PC-3 (cell line): Measurements from ENCODE around the gene DLG2. TPM values are rescaled to one million over a fixed set of nuclear protein-coding genes. Genes with fewer than 3 reads are reported as not detected.

Experiments used
- ATAC-seq: fragments of 200-7000 bp; cut with Tn5 transposase; 2 replicates; pipeline ENCODE4 v1.9.1; 2020; ENCODE audit warnings: mild to moderate bottlenecking, moderate library complexity
- BruUV-seq: library from RNA; stranded (reverse); fragments of 400-500 nt; replicated peaks from 2 replicates; lab custom pipeline; 2021; lab: Mats Ljungman, UMichigan
- CTCF ChIA-PET: fragments of 300-600 bp; sonication (Branson Sonifier 250); formaldehyde crosslinking; loops from one replicate; lab custom pipeline; 2022; ENCODE audit warnings: antibody characterized with exemption; lab: Charles Lee
- POLR2A ChIA-PET: fragments of 300-600 bp; sonication (Branson Sonifier 250); formaldehyde crosslinking; loops from one replicate; lab custom pipeline; 2022; ENCODE audit warnings: antibody characterized with exemption; ENCODE audit not compliant: unreplicated experiment; lab: Charles Lee
- DNase-seq: peaks from one replicate; pipeline ENCODE4 v3.0.0-alpha.2; 2015
- H2AFZ ChIP-seq: fragments of 300-600 bp; sonication (generic); 2 replicates; pipeline ENCODE4 v1.6.0; 2016; ENCODE audit warnings: antibody characterized with exemption, low read length
- H3F3A ChIP-seq: fragments of 300-600 bp; sonication (generic); one replicate; pipeline ENCODE4 v1.6.0; 2017; ENCODE audit warnings: antibody characterized with exemption, low read length, control low read depth, mild to moderate bottlenecking; ENCODE audit not compliant: unreplicated experiment
- H3K27ac ChIP-seq: fragments of 300-600 bp; sonication (generic); 2 replicates; pipeline ENCODE4 v1.5.1; 2016; ENCODE audit warnings: mild to moderate bottlenecking, low read length
- H3K27me3 ChIP-seq: fragments of 300-600 bp; sonication (generic); 2 replicates; pipeline ENCODE4 v1.6.1; 2016; ENCODE audit warnings: low read length, mixed read lengths
- H3K36me3 ChIP-seq: fragments of 300-600 bp; sonication (generic); 2 replicates; pipeline ENCODE4 v1.6.1; 2016; ENCODE audit warnings: low read depth, mixed run types, low read length, mixed read lengths
- H3K4me1 ChIP-seq: fragments of 300-600 bp; sonication (generic); 2 replicates; pipeline ENCODE4 v1.5.1; 2016; ENCODE audit warnings: low read length; ENCODE audit not compliant: insufficient read depth
- H3K4me2 ChIP-seq: fragments of 300-600 bp; sonication (generic); 2 replicates; pipeline ENCODE4 v1.6.0; 2016; ENCODE audit warnings: low read length
- H3K4me3 ChIP-seq: fragments of 300-600 bp; sonication (generic); 2 replicates; pipeline ENCODE4 v1.5.1; 2016; ENCODE audit warnings: mild to moderate bottlenecking, low read length, mixed read lengths
- H3K79me2 ChIP-seq: fragments of 300-600 bp; sonication (generic); 2 replicates; pipeline ENCODE4 v1.6.1; 2017; ENCODE audit warnings: low read length, mixed read lengths
- H3K9ac ChIP-seq: fragments of 300-600 bp; sonication (generic); 2 replicates; pipeline ENCODE4 v1.6.0; 2016; ENCODE audit warnings: mild to moderate bottlenecking, low read length
- H3K9me2 ChIP-seq: fragments of 300-600 bp; sonication (generic); replicated peaks from 2 replicates; pipeline ENCODE4 v1.6.1; 2016; ENCODE audit warnings: mixed run types, low read length, mixed read lengths
- H3K9me3 ChIP-seq: fragments of 300-600 bp; sonication (generic); 2 replicates; pipeline ENCODE4 v1.6.1; 2016; ENCODE audit warnings: low read length, mixed read lengths
- H4K20me1 ChIP-seq: fragments of 300-600 bp; sonication (generic); 2 replicates; pipeline ENCODE4 v1.6.1; 2016; ENCODE audit warnings: low read length, mixed read lengths
- CTCF ChIP-seq: fragments of 300-600 bp; sonication (generic); conservative IDR thresholded peaks from 2 replicates; pipeline ENCODE4 v1.5.1; 2017; ENCODE audit warnings: antibody characterized with exemption, low read depth, mild to moderate bottlenecking, low read length
- EZH2 ChIP-seq: fragments of 300-600 bp; sonication (generic); IDR thresholded peaks from one replicate; pipeline ENCODE4 v1.6.1; 2017; ENCODE audit warnings: antibody characterized with exemption, mild to moderate bottlenecking, low read length; ENCODE audit not compliant: unreplicated experiment
- EZH2phosphoT487 ChIP-seq: fragments of 300-600 bp; sonication (generic); IDR thresholded peaks from 2 replicates; pipeline ENCODE4 v1.6.1; 2018; ENCODE audit warnings: mild to moderate bottlenecking, antibody characterized with exemption, low read length, borderline replicate concordance
- intact Hi-C: fragments of 100-400 bp; cut with micrococcal nuclease; formaldehyde crosslinking; loops from 2 replicates; pipeline ENCODE4 v1.9.0; 2023
- total RNA-seq: library from RNA; depleted of rRNA; stranded (reverse); fragments of >200 nt; gene quantifications from 2 replicates; pipeline ENCODE4 v1.2.3, GENCODE V29; 2014

DLG2 gene
- total RNA-seq, 1 experiment from 2014 or later, result 0.58 TPM

- POLR2A ChIA-PET, result no interaction called here
Observed at GRCh38 chr11:84211896-84212295, 1415.2 kb downstream of the DLG2 start.

GRCh38 chr11:84194696-84195095, 1432.4 kb downstream of the DLG2 start:
- H3F3A ChIP-seq, result no peaks in the 10 kb centered on the region
- intact Hi-C loops, result no loop called here
- H3K9me3 ChIP-seq, result no peaks in the 10 kb centered on the region
- H3K36me3 ChIP-seq, result no peaks in the 10 kb centered on the region
- no peak overlapping the region for H3K9ac ChIP-seq
- no peak for TF ChIP-seq CTCF
- TF ChIP-seq EZH2, result no peak
- no peak for TF ChIP-seq EZH2phosphoT487
- no peaks in the 10 kb centered on the region for H3K79me2 ChIP-seq
- no peaks in the 10 kb centered on the region for H3K27me3 ChIP-seq
- no peak overlapping the region for H2AFZ ChIP-seq
- CTCF ChIA-PET, result no interaction called here
- no peak overlapping the region for H3K4me2 ChIP-seq
- no peak overlapping the region for H3K27ac ChIP-seq
- H3K4me1 ChIP-seq, result no peaks in the 10 kb centered on the region
- DNase-seq, result no peak
- no peak overlapping the region for H3K4me3 ChIP-seq
- H4K20me1 ChIP-seq, result no peaks in the 10 kb centered on the region
- POLR2A ChIA-PET, result no interaction called here
- BruUV-seq, result no TSS peak
- ATAC-seq, result no peak
- H3K9me2 ChIP-seq, result no peaks in the 10 kb centered on the region

More at GRCh38 chr11:84211896-84212295, 1415.2 kb downstream of the DLG2 start:
- Histone ChIP-seq H3K4me2 (0 out of 2 replicates have a peak overlapping the region, but pooled peaks have one; percentile 42), H3K4me1 (no peaks in the 10 kb centered on the region), H3K36me3 (no peaks in the 10 kb centered on the region), H3K27me3 (no peaks in the 10 kb centered on the region), H3F3A (no peaks in the 10 kb centered on the region), H3K79me2 (no peaks in the 10 kb centered on the region), H4K20me1 (no peaks in the 10 kb centered on the region), H2AFZ (no peak overlapping the region), H3K9me3 (no peaks in the 10 kb centered on the region), H3K27ac (no peak overlapping the region), H3K9me2 (no peaks in the 10 kb centered on the region), H3K4me3 (no peak overlapping the region), H3K9ac (no peak overlapping the region)
- TF ChIP-seq CTCF (no peak), EZH2phosphoT487 (no peak), EZH2 (no peak)
- DNase-seq, result no peak
- no peak for ATAC-seq
- BruUV-seq, result no TSS peak
- CTCF ChIA-PET, result no interaction called here
- intact Hi-C loops, result no loop called here

GRCh38 chr11:84193706-84194105, 1433.4 kb downstream of the DLG2 start:
- POLR2A ChIA-PET, result no interaction called here
- no peak overlapping the region for H3K27ac ChIP-seq
- H2AFZ ChIP-seq, result no peak overlapping the region
- H3K4me2 ChIP-seq, result no peak overlapping the region
- no peak overlapping the region for H3K9ac ChIP-seq
- no TSS peak for BruUV-seq
- ATAC-seq, result no peak
- H3K36me3 ChIP-seq, result no peaks in the 10 kb centered on the region
- H3K4me3 ChIP-seq, result no peak overlapping the region
- H3K27me3 ChIP-seq, result no peaks in the 10 kb centered on the region
- intact Hi-C loops, result no loop called here
- TF ChIP-seq CTCF (no peak), EZH2 (no peak), EZH2phosphoT487 (no peak)
- H3K4me1 ChIP-seq, result no peaks in the 10 kb centered on the region
- no peaks in the 10 kb centered on the region for H3F3A ChIP-seq
- H3K9me3 ChIP-seq, result no peaks in the 10 kb centered on the region
- no peaks in the 10 kb centered on the region for H3K9me2 ChIP-seq
- CTCF ChIA-PET, result no interaction called here
- H4K20me1 ChIP-seq, result no peaks in the 10 kb centered on the region
- no peaks in the 10 kb centered on the region for H3K79me2 ChIP-seq
- no peak for DNase-seq
